GM21381 (cell line): ENCODE measurements around the gene PAGR1.
"Not testable (repeated sequence)": the region's sequence is repeated elsewhere in the genome, so short reads cannot be mapped to it uniquely, and the experiment has no call there.

Experiments used
- ATAC-seq: cut with Tn5 transposase; IDR thresholded peaks from one replicate; pipeline ENCODE4 v1.9.1; 2021; ENCODE audit warnings: mild to moderate bottlenecking, moderate library complexity; ENCODE audit not compliant: unreplicated experiment

PAGR1 gene

DNA sequence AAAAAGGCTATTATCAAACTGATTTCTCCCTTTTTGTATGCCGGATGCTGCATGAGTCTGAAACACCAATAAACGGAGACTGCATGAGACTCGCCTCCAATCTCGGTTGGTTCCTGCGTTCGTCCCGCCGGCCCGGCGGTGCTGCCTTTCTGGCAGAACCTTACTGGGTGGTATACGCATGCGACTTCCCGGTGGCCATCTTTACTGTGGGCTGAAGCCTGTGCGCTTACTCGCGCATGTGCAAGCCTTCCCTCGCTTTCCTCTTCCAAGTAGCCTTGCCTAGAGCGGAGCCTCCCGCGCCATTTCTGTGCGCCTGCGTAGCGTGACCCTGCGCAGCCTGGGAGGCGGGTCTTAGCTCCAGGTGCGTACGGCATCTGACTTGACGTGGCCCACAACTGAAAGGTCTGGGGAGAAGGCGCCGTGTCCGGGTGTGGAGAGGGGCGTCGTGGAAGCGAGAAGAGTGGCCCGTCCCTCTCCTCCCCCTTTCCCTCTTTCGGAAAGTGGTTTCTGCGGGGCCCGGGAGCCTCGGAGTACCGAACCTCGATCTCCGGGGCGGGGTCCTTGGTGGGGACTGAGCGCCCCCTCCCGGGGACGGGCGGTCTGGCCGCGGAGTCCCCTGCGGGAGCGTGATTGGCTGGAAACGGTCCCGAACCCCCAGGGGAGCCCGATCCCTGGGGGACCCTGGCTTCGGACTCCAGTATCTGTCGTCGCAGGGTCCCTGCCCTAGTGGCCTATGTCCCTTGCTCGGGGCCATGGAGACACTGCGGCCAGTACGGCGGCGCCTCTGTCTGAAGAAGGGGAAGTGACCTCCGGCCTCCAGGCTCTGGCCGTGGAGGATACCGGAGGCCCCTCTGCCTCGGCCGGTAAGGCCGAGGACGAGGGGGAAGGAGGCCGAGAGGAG is at the start of gene PAGR1:
TSS of gene PAGR1 (plus strand) at position 360 of the 901 bp plus-strand sequence. CDS start at position 734, 374 bp downstream.
- peak; percentile 60 for ATAC-seq

DNA sequence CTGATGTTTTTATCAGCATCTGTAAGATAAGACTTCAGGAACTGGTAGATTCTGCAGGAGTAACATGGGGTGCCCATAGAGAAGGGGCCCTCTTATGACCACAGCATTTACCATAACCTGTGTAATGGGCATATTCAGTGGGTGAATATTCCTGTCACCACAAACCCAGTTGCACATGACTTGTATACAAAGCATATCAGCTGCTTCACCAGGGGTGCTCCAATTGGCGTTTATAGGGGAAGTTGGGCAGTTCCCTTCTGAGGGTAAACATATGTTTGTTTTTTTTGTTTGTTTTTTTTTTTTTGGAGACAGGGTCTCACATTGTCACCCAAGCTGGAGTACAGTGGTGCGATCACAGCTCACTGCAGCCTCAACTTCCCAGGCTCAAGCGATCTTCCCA is 49.4 kb upstream of the PAGR1 start:
- no peak for ATAC-seq

DNA sequence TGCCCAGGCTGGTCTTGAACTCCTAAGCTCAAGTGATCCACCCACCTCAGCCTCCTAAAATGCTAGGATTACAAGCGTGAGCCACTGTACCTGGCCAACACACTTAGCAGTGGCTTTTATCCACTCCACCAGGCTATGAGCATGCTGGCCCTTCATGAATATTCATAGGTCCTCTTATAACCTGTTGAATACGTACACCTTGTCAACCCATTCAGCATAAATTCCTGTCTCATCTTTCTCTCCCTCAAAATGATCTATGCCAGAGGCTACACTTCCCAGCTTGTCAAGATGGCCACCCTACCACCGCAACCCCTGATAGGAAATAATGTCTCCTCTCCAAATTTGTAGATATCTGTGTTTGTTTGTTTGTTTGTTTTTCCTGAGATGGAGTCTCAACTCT is 48.9 kb upstream of the PAGR1 start:
- ATAC-seq: no peak

GRCh38 chr16:29769507-29769906 is 46.4 kb upstream of the PAGR1 start:
- ATAC-seq: no peak

DNA sequence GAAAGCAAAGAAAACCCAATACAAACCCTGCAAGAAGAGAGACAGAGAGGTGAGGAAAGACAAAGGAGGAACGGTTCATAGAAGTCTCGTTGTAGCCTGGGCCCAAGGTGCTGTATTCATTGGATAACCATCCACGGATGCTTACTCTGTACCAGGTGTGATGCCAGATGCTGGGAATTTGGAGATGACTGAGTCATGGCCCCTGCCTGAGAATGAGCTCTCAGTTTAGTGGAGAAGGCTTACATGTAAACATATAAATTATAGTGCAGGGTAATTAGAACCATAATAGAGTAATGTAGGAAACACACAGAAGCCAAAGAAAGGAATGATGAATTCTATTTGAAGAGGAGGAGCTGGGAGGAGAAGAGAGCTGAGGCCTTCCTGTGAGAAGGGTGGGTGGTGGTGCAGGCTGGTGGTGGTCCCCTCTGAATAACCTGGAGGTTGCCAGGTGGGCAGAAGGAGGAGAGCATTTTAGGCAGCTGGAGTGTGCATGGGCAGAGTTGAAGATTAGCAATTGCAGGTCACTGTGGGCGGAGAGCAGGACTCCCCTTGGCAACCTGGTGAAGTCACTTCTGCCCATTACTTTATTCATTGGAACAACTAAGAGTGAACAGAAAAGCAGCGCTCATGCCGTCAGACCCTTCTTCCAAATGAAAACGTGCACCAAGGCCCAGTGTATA is 45.6 kb upstream of the PAGR1 start:
- ATAC-seq: no peak

GRCh38 chr16:29772330-29772729 is 43.6 kb upstream of the PAGR1 start:
- ATAC-seq: not testable (repeated sequence)

DNA sequence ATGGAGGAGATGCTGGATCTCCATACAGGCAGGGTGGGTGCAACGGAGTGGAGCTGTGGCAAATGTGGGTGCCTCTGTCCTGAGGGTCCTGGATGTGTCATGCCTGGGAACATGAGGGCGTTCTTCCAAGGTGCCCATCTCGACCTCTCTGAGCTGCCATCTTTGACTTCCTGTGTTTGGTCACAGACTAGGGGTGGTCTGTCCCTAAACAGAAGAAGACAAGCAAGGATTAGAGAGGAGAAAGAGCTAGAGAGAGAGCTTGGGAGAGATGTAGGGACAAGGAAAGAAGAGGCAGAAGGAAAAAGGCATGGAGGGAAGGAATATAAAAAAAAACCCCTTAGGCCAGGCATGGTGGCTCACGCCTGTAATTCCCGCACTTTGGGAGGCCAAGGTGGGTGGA is 41.2 kb upstream of the PAGR1 start:
- ATAC-seq: no peak

- ATAC-seq: no peak
These were observed 40.1 kb upstream of the PAGR1 start for GRCh38 chr16:29775742-29776408.

GRCh38 chr16:29777576-29778350 is 38.2 kb upstream of the PAGR1 start, which contains the start of gene ZG16:
Gene ZG16 (plus strand): TSS chr16:29778256. CDS start chr16:29779267, 1,011 bp downstream.
- no peak for ATAC-seq

DNA sequence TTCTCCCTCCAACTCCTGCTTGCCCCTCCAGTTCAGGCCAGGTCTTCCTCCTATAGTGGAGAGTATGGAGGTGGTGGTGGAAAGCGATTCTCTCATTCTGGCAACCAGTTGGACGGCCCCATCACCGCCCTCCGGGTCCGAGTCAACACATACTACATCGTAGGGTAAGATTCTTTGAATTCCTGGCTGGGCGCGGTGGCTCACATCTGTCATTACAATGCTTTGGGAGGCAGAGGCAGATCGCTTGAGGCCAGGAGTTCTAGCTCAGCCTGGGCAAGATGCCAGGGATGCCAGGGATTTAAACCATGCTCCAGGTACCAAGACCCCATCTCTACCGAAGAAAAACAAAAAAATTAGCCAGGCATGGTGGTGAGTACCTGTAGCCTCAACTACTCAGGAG is 36.5 kb upstream of the PAGR1 start:
- ATAC-seq: no peak

- not testable (repeated sequence) for ATAC-seq
These were observed 32.6 kb upstream of the PAGR1 start for GRCh38 chr16:29783094-29783953.

DNA sequence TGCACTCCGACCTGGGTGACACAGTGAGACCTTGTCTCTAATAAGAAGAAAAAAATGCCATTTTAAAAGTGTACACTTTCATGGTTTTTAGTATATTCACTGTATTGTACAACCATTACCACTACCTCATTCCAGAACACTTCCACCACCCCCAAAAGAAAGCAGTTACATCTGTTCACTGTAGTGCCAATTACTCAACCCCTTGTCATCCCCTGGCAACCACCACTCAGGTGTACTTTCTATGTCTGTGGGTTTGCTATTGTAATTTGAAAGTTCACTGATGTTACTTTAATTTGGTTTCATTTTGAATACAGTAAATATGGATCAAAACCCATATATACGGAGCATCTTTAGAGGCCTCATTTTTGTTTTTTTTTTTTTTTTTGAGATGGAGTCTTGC is 31.8 kb upstream of the PAGR1 start:
- ATAC-seq: no peak

DNA sequence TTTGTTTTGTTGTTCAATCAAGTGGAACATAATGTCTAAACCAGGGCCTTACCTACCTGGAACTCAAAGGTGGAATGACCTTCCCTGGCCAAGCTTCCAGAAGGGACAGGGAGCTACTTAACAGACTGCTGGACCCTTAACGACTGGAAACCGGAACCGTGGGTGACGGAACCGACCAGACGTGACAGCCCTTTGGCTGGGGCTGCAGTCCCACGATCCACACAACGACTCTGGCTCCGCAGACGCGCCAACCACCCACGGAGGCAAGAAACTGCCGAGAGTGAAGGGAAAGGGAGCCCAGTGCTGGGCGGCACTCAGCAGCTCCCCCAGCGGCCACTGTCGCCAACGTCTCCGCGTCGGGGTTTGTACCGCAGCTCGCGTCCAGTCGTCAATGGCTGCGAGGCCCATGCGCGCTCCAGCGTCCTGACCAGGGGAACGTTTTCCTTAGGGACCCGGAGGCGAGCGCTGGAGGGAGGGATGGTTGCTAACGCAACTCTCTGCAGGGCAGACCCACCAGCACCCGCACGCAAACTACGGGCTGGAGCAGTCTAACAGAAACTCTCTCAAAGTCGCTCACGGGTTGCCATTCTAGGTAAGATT is 31.0 kb upstream of the PAGR1 start:
- ATAC-seq: no peak

- ATAC-seq: not testable (repeated sequence)
These were observed 28.8 kb upstream of the PAGR1 start for GRCh38 chr16:29787155-29787554.

GRCh38 chr16:29789775-29790182 is 26.2 kb upstream of the PAGR1 start:
- ATAC-seq: no peak

DNA sequence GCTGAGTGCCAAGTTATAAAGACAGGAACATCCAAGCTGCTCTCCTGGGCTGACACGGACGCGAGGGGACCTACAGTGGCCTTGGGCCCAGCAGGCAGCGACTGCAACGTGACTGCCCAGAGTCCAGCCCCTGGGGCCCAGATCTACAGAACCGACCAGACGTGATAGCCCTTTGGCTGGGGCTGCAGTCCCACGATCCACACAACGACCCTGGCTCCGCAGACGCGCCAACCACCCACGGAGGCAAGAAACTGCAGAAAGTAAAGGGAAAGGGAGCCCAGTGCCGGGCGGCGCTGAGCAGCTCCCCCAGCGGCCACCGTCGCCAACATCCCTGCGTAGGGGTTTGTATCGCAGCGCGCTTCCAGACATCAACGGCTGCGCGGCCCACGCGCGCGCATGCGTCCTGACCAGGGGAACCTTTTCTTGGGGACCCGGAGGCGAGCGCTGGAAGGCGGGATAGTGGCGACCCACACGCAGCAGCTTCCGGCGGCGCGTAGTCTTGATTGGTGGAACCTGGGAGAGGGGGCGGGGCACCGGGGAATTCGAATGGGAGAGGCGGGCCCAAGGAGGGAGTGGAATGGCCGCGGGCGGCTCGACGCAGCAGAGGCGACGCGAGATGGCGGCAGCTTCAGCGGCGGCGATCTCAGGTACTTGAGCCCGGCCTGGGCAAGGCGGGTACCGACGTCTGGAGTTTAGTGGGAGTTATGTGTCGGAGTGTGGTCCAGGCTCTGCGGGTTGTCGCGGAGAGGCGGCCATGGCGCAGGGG is 25.6 kb upstream of the PAGR1 start, which contains the start of gene KIF22:
TSS of gene KIF22 (plus strand) at position 569 of the 766 bp plus-strand sequence. CDS start at position 578, 9 bp downstream.
- peak; percentile 96 for ATAC-seq

GRCh38 chr16:29790949-29791844 is 24.8 kb upstream of the PAGR1 start:
- ATAC-seq: no peak
